ENCODE results near the gene SLC8B1.
A peak's percentile ranks its signal among the peaks of the same experiment; 100 is the strongest.

The SLC8B1 gene

GRCh38 chr12:113334786-113335539 is at the start of gene SLC8B1:
Gene SLC8B1, minus strand, starts transcription at chr12:113335109. Its CDS starts 2,231 bp downstream, at chr12:113332878.
- DNase-seq: peak in 50 of 51 donors; percentile 34 to 92 (median 80)

- no peak for DNase-seq
Measured at GRCh38 chr12:113382206-113382605, 47.3 kb upstream of the SLC8B1 start.

- peak in 12 of 51 donors; percentile 7 to 75 (median 35) for DNase-seq
Measured at GRCh38 chr12:113381220-113381619, 46.3 kb upstream of the SLC8B1 start.

GRCh38 chr12:113378291-113378690 is 43.4 kb upstream of the SLC8B1 start:
- DNase-seq: no peak

GRCh38 chr12:113374823-113375428 is 40.0 kb upstream of the SLC8B1 start:
- no peak for DNase-seq

GRCh38 chr12:113373969-113374368 is 39.1 kb upstream of the SLC8B1 start:
- DNase-seq: peak in 1 of 51 donors; percentile 6

- DNase-seq: no peak
Measured at GRCh38 chr12:113373440-113373839, 38.5 kb upstream of the SLC8B1 start.

- no peak for DNase-seq
Measured at GRCh38 chr12:113372371-113372770, 37.5 kb upstream of the SLC8B1 start.

- no peak for DNase-seq
Measured at GRCh38 chr12:113371808-113372207, 36.9 kb upstream of the SLC8B1 start.

- DNase-seq: no peak
Measured at GRCh38 chr12:113370923-113371682, 36.2 kb upstream of the SLC8B1 start.

GRCh38 chr12:113369391-113369985 is 34.6 kb upstream of the SLC8B1 start:
- DNase-seq: peak in 2 of 51 donors; percentile 11 to 50

GRCh38 chr12:113368331-113368730 is 33.4 kb upstream of the SLC8B1 start:
- peak in 1 of 51 donors; percentile 6 for DNase-seq

- DNase-seq: no peak
Measured at GRCh38 chr12:113366827-113367226, 31.9 kb upstream of the SLC8B1 start.

GRCh38 chr12:113365639-113366395 is 30.9 kb upstream of the SLC8B1 start:
- no peak for DNase-seq

- no peak for DNase-seq
Measured at GRCh38 chr12:113364698-113365097, 29.8 kb upstream of the SLC8B1 start.

- DNase-seq: no peak
Measured at GRCh38 chr12:113361574-113362370, 26.9 kb upstream of the SLC8B1 start.

GRCh38 chr12:113359939-113360748 is 25.2 kb upstream of the SLC8B1 start:
- DNase-seq: peak in 6 of 51 donors; percentile 3 to 44 (median 17)

GRCh38 chr12:113359133-113359938 is 24.4 kb upstream of the SLC8B1 start:
- peak in 44 of 51 donors; percentile 12 to 79 (median 48) for DNase-seq
